GM23338 (cell line): ENCODE results near the gene TRAK1. TPM values are rescaled to one million over a fixed set of nuclear protein-coding genes. Genes with fewer than 3 reads are reported as not detected.

ENCODE experiments used
- ATAC-seq: fragments of 200-7000 bp; cut with Tn5 transposase; 3 replicates; pipeline ENCODE4 v1.9.1; 2020
- DNase-seq: peaks from one replicate; pipeline ENCODE4 v3.0.0-alpha.2; 2015; ENCODE audit warnings: low spot score
- H2AFZ ChIP-seq: fragments of 200-600 bp; sonication (generic); 2 replicates; pipeline ENCODE4 v1.8.0; 2016; ENCODE audit warnings: antibody characterized with exemption, mild to moderate bottlenecking, moderate library complexity
- H3F3A ChIP-seq: fragments of 200-600 bp; sonication (generic); replicated peaks from 2 replicates; pipeline ENCODE4 v1.8.0; 2017; ENCODE audit warnings: antibody characterized with exemption, mixed run types, low read depth
- H3K27ac ChIP-seq: fragments of 200-600 bp; sonication (generic); 2 replicates; pipeline ENCODE4 v1.6.1; 2016; ENCODE audit warnings: low read depth
- H3K27me3 ChIP-seq: fragments of 200-600 bp; sonication (generic); 2 replicates; pipeline ENCODE4 v1.8.0; 2016; ENCODE audit warnings: mild to moderate bottlenecking, mixed run types, moderate library complexity; ENCODE audit not compliant: insufficient read depth
- H3K36me3 ChIP-seq: fragments of 200-600 bp; sonication (generic); 2 replicates; pipeline ENCODE4 v1.8.0; 2016; ENCODE audit warnings: mild to moderate bottlenecking; ENCODE audit not compliant: insufficient read depth
- H3K4me1 ChIP-seq: fragments of 200-600 bp; sonication (generic); 2 replicates; pipeline ENCODE4 v1.8.0; 2016; ENCODE audit warnings: mild to moderate bottlenecking, moderate library complexity; ENCODE audit not compliant: insufficient read depth
- H3K4me2 ChIP-seq: fragments of 200-600 bp; sonication (generic); 2 replicates; pipeline ENCODE4 v1.7.1; 2017; ENCODE audit warnings: mixed run types
- H3K4me3 ChIP-seq: fragments of 200-600 bp; sonication (generic); 2 replicates; pipeline ENCODE4 v1.6.1; 2016; ENCODE audit warnings: mixed run types
- H3K79me2 ChIP-seq: fragments of 200-600 bp; sonication (generic); replicated peaks from 2 replicates; pipeline ENCODE4 v1.8.0; 2017; ENCODE audit warnings: mild to moderate bottlenecking; ENCODE audit not compliant: insufficient read depth
- H3K9me2 ChIP-seq: fragments of 200-600 bp; sonication (generic); 2 replicates; pipeline ENCODE4 v1.8.0; 2017; ENCODE audit not compliant: insufficient read depth
- H4K20me1 ChIP-seq: fragments of 200-600 bp; sonication (generic); replicated peaks from 2 replicates; pipeline ENCODE4 v1.8.0; 2017; ENCODE audit warnings: mild to moderate bottlenecking; ENCODE audit not compliant: insufficient read depth
- H3K27ac Mint-ChIP-seq: 2 replicates; pipeline ENCODE4 v1.8.0; 2020; ENCODE audit warnings: inconsistent platforms, mild to moderate bottlenecking, moderate library complexity, mixed read lengths
- H3K27me3 Mint-ChIP-seq: 3 replicates; pipeline ENCODE4 v1.8.0; 2022; ENCODE audit warnings: low read depth, mild to moderate bottlenecking, moderate library complexity, mixed read lengths, inconsistent platforms; ENCODE audit not compliant: insufficient read depth, poor library complexity
- H3K36me3 Mint-ChIP-seq: 3 replicates; pipeline ENCODE4 v1.8.0; 2021; ENCODE audit warnings: low read depth, mild to moderate bottlenecking, inconsistent platforms, moderate library complexity, mixed read lengths
- H3K4me1 Mint-ChIP-seq: 3 replicates; pipeline ENCODE4 v1.8.0; 2020; ENCODE audit warnings: mild to moderate bottlenecking, inconsistent platforms, mixed read lengths
- H3K4me3 Mint-ChIP-seq: 3 replicates; pipeline ENCODE4 v1.8.0; 2021; ENCODE audit warnings: moderate library complexity, mild to moderate bottlenecking, inconsistent platforms, mixed read lengths
- H3K9me3 Mint-ChIP-seq: 3 replicates; pipeline ENCODE4 v1.8.0; 2020; ENCODE audit warnings: moderate library complexity, mild to moderate bottlenecking, inconsistent platforms, mixed read lengths
- CREB1 ChIP-seq: fragments of 250-450 bp; sonication (Bioruptor Pico); IDR thresholded peaks from 2 replicates; pipeline ENCODE4 v1.5.0; 2020; ENCODE audit warnings: low read depth, mild to moderate bottlenecking, moderate library complexity
- CTCF ChIP-seq, 2 experiments: fragments of 200-600 bp in 1 of 2; sonication (generic) in 1 of 2; conservative IDR thresholded peaks; 2 replicates each; pipeline versions ENCODE4 v1.5.1 to v1.6.1; 2016 to 2017; ENCODE audit warnings: antibody characterized with exemption in 2 of 2, low read depth in 2 of 2, mild to moderate bottlenecking in 2 of 2, moderate library complexity in 1 of 2
- ETS1 ChIP-seq: IDR thresholded peaks from 2 replicates; pipeline ENCODE4 v1.6.1; 2016; ENCODE audit warnings: antibody characterized with exemption
- EZH2 ChIP-seq: fragments of 200-600 bp; sonication (generic); IDR thresholded peaks from one replicate; pipeline ENCODE4 v1.8.0; 2017; ENCODE audit warnings: antibody characterized with exemption, mild to moderate bottlenecking, low read depth; ENCODE audit not compliant: unreplicated experiment
- EZH2phosphoT487 ChIP-seq: fragments of 200-600 bp; sonication (generic); IDR thresholded peaks from one replicate; pipeline ENCODE4 v1.8.1; 2018; ENCODE audit warnings: antibody characterized with exemption; ENCODE audit not compliant: unreplicated experiment
- JUNB ChIP-seq: IDR thresholded peaks from one replicate; pipeline ENCODE4 v1.6.1; 2016; ENCODE audit warnings: antibody characterized with exemption; ENCODE audit not compliant: unreplicated experiment
- NANOG ChIP-seq: IDR thresholded peaks from 2 replicates; pipeline ENCODE4 v1.6.1; 2016; ENCODE audit warnings: antibody characterized with exemption, borderline replicate concordance
- POLR2AphosphoS5 ChIP-seq: IDR thresholded peaks from 2 replicates; pipeline ENCODE4 v1.6.1; 2016; ENCODE audit warnings: antibody characterized with exemption, low read depth
- REST ChIP-seq: IDR thresholded peaks from one replicate; pipeline ENCODE4 v1.6.1; 2018; ENCODE audit warnings: antibody characterized with exemption; ENCODE audit not compliant: unreplicated experiment
- STAT1 ChIP-seq: IDR thresholded peaks from one replicate; pipeline ENCODE4 v1.6.1; 2016; ENCODE audit warnings: antibody characterized with exemption; ENCODE audit not compliant: unreplicated experiment
- ZNF114 ChIP-seq: fragments of 250-450 bp; sonication (Bioruptor Pico); IDR thresholded peaks from 2 replicates; pipeline ENCODE4 v1.5.0; 2020; ENCODE audit warnings: mild to moderate bottlenecking, moderate library complexity
- ZNF331 ChIP-seq: fragments of 250-450 bp; sonication (Bioruptor Pico); IDR thresholded peaks from 2 replicates; pipeline ENCODE4 v1.5.0; 2020; ENCODE audit warnings: low read depth, mild to moderate bottlenecking, moderate library complexity
- ZNF462 ChIP-seq: fragments of 250-450 bp; sonication (Bioruptor Pico); IDR thresholded peaks from 2 replicates; pipeline ENCODE4 v1.5.0; 2020; ENCODE audit warnings: mild to moderate bottlenecking, moderate library complexity
- polyA plus RNA-seq: library from polyadenylated mRNA; unstranded; fragments of >200 nt; fragmentation: Nextera tagmentation; extraction: Ambion mirVana; gene quantifications from 2 replicates; pipeline ENCODE4 v1.2.1, GENCODE V29; 2016
- total RNA-seq: library from RNA; depleted of rRNA; stranded (reverse); fragments of >200 nt; shearing (Covaris generic); gene quantifications from 2 replicates; pipeline ENCODE4 v1.2.3, GENCODE V29; 2014

Gene TRAK1
- total and polyA plus RNA-seq, 2 experiments from 2014 or later, result 13.4 to 47.4 TPM

- no peaks in the 10 kb centered on the region for H3K4me1 ChIP-seq
- Mint-ChIP-seq H3K4me1 (peaks cover 2% of the 10 kb centered on the region; the same call in 1 of the 3 replicates), H3K36me3 (no peaks in the 10 kb centered on the region), H3K9me3 (no peaks in the 10 kb centered on the region), H3K27me3 (no peaks in the 10 kb centered on the region), H3K27ac (no peak overlapping the region), H3K4me3 (no peak overlapping the region)
- no peak overlapping the region for H3K27ac ChIP-seq
- H3K4me3 ChIP-seq, result no peak overlapping the region
- DNase-seq, result no peak
- H3K4me2 ChIP-seq, result no peak overlapping the region
- H3K9me2 ChIP-seq, result 0 out of 2 replicates have a peak, but pooled peaks cover 3% of the 10 kb centered on the region
- H3K79me2 ChIP-seq, result no peaks in the 10 kb centered on the region
- H3F3A ChIP-seq, result no peaks in the 10 kb centered on the region
- no peaks in the 10 kb centered on the region for H4K20me1 ChIP-seq
- no peaks in the 10 kb centered on the region for H3K36me3 ChIP-seq
- no peak overlapping the region for H2AFZ ChIP-seq
- 0 out of 2 replicates have a peak, but pooled peaks cover 1% of the 10 kb centered on the region for H3K27me3 ChIP-seq
- no peak for ATAC-seq
- no peak for TF ChIP-seq REST
- TF ChIP-seq JUNB, result no peak
- no peak for TF ChIP-seq STAT1
- TF ChIP-seq EZH2, result no peak
- TF ChIP-seq NANOG, result no peak
- TF ChIP-seq POLR2AphosphoS5, result no peak
- no peak for TF ChIP-seq ZNF114
- no peak for TF ChIP-seq ZNF462
- TF ChIP-seq EZH2phosphoT487, result no peak
- no peak for TF ChIP-seq ETS1
- no peak for TF ChIP-seq CREB1 (CRISPR knock-in tag)
- no peak for TF ChIP-seq ZNF331 (CRISPR knock-in tag)
- no peak for TF ChIP-seq CTCF (conservative IDR thresholded peaks at IDR 0.05; ENCODE audit: low read depth in 2 of 2)
These were observed 165.1 kb downstream of the TRAK1 start for GRCh38 chr3:42256135-42256819.
